GM12891 (cell line): ENCODE measurements around the gene CACNA2D1.

ENCODE experiments used
- DNase-seq: peaks from one replicate; pipeline ENCODE4 v3.0.0; 2011; ENCODE audit warnings: low spot score; ENCODE audit not compliant: insufficient read length
- FAIRE-seq: peaks from 2 replicates; lab custom pipeline; 2011; peaks lifted over from hg19 to GRCh38; lab: Jason Lieb, UNC
- PAX5 ChIP-seq: IDR thresholded peaks from 2 replicates; pipeline ENCODE4 v1.6.1; 2011; ENCODE audit warnings: low read length, moderate library complexity, mild to moderate bottlenecking; ENCODE audit not compliant: insufficient read depth, severe bottlenecking
- POLR2A ChIP-seq: IDR thresholded peaks from 2 replicates; pipeline ENCODE4 v1.6.1; 2011; ENCODE audit warnings: low read depth, low read length, control low read depth
- POLR2AphosphoS5 ChIP-seq: IDR thresholded peaks from 2 replicates; pipeline ENCODE4 v1.6.1; 2011; ENCODE audit warnings: low read depth, low read length, control low read depth
- POU2F2 ChIP-seq: IDR thresholded peaks from 2 replicates; pipeline ENCODE4 v1.6.1; 2011; ENCODE audit warnings: low read depth, mild to moderate bottlenecking, control low read depth, low read length, moderate library complexity
- SPI1 ChIP-seq: IDR thresholded peaks from 2 replicates; pipeline ENCODE4 v1.6.1; 2011; ENCODE audit warnings: low read depth, low read length, control low read depth
- TAF1 ChIP-seq: IDR thresholded peaks from 2 replicates; pipeline ENCODE4 v1.6.1; 2011; ENCODE audit warnings: low read depth, low read length, control low read depth

Gene CACNA2D1

GRCh38 chr7:82313269-82313668 lies 130.3 kb downstream of the CACNA2D1 start:
- no peak for TF ChIP-seq SPI1
- no peak for TF ChIP-seq POU2F2
- no peak for TF ChIP-seq TAF1
- no peak for TF ChIP-seq POLR2AphosphoS5
- no peak for TF ChIP-seq POLR2A
- TF ChIP-seq PAX5, result no peak
- DNase-seq, result no peak
- FAIRE-seq, result no peak

DNA sequence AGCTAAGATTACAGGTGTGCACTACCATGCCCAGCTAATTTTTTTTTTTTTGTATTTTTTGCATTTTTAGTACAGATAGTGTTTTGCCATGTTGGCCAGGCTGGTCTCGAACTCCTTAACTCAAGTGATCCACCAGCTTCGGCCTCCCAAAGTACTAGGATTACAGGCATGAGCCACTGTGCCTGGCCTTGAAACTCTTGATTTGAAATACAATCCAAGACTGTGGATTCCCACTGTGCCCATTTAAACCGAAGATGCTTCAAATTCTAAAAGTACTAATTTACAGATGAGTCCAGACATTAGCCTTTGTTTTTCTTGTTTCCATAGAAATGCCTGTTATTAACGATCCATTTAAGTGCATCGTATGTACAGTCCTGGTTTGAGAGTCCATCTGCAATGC lies 130.9 kb downstream of the CACNA2D1 start:
- DNase-seq (no peak), FAIRE-seq (no peak)
- TF ChIP-seq POLR2AphosphoS5 (no peak), TAF1 (no peak), POLR2A (no peak), PAX5 (no peak), SPI1 (no peak)

GRCh38 chr7:82305347-82306005 lies 138.1 kb downstream of the CACNA2D1 start:
- TF ChIP-seq POLR2A, result no peak
- TF ChIP-seq POU2F2, result no peak
- no peak for TF ChIP-seq PAX5
- no peak for TF ChIP-seq SPI1
- TF ChIP-seq TAF1, result no peak
- TF ChIP-seq POLR2AphosphoS5, result no peak
- no peak for DNase-seq
- no peak for FAIRE-seq

- TF ChIP-seq POLR2AphosphoS5, result no peak
- peak; percentile 46; the same call in 1 of the 2 replicates for TF ChIP-seq SPI1
- no peak for TF ChIP-seq POU2F2
- no peak for TF ChIP-seq TAF1
- no peak for TF ChIP-seq POLR2A
- no peak for TF ChIP-seq PAX5
- FAIRE-seq (no peak), DNase-seq (no peak)
Measured at GRCh38 chr7:82294865-82295264, 148.7 kb downstream of the CACNA2D1 start.

DNA sequence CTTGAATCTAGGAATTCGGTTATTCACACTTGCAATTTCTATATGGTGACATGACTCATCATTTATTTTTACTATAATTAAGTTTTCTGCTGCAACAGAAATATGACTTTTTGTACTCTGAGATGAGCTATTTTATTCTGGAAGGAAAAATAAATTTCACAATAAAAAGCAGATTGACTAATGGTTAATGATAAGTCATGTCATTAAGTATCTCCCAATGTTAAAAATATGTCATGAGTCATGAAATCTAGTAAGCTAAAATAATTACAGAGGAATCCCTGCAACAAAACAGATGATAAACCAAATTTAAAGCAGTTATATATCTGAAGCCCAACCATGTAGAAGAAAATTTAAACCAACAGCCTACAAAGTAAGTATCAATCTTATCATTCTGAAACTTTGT lies 149.2 kb downstream of the CACNA2D1 start:
- TF ChIP-seq POU2F2, result no peak
- TF ChIP-seq TAF1, result no peak
- TF ChIP-seq POLR2AphosphoS5, result no peak
- no peak for TF ChIP-seq PAX5
- TF ChIP-seq POLR2A, result no peak
- no peak for TF ChIP-seq SPI1
- DNase-seq (no peak), FAIRE-seq (no peak)

DNA sequence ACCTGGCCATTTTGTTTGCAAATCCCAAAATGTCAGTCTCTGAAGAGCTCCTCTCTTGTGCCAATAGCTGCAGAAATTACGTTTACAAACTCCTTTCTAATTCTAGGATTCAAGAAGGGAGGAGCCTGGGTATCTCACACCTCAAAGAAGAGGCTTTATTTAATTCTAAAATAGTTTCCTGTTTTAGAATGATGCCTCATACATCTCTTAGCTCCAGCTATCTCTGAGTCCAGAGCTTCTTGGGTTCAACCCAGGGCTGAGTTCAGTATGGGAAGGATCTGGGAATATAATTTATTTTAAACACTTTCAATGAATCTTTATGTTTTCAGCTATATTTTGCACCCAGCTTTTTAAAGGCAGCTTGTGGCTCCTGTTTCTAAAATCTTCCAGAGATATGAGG lies 150.1 kb downstream of the CACNA2D1 start:
- FAIRE-seq (no peak), DNase-seq (no peak)
- TF ChIP-seq POU2F2 (no peak), POLR2A (no peak), TAF1 (no peak), POLR2AphosphoS5 (no peak), SPI1 (no peak), PAX5 (no peak)

- no peak for FAIRE-seq
- peak; percentile 27; the same call in 1 of the 2 replicates for TF ChIP-seq SPI1
- no peak for TF ChIP-seq POLR2AphosphoS5
- DNase-seq, result no peak
Measured at GRCh38 chr7:82291931-82292330, 151.6 kb downstream of the CACNA2D1 start.

DNA sequence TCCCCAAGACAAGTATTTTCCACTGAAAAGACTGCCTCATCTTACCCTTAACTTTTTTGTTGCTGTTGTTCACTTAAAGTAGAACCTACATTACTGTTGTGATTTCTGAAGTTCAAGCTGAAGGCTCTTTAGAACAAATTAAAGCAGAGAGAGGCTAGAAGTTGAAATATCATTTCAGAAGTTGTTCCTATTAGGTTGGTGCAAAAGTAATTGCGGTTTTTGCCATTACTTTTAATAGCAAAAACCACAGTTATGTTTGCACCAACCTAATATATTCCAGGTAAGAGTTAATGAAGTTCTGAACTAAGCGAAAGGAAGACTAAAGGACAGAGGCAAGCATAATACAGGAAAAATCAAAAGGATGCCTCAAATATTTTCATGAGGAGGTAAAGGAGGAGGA lies 153.7 kb downstream of the CACNA2D1 start:
- no peak for FAIRE-seq
- TF ChIP-seq POU2F2 (no peak), POLR2AphosphoS5 (no peak), TAF1 (no peak), POLR2A (no peak), PAX5 (no peak), SPI1 (no peak)
- DNase-seq, result no peak

- DNase-seq (no peak), FAIRE-seq (no peak)
Measured at GRCh38 chr7:82289152-82289535, 154.4 kb downstream of the CACNA2D1 start.

GRCh38 chr7:82286798-82287140 lies 156.8 kb downstream of the CACNA2D1 start:
- FAIRE-seq (no peak), DNase-seq (no peak)
- TF ChIP-seq POU2F2, result no peak
- no peak for TF ChIP-seq SPI1
- TF ChIP-seq PAX5, result no peak
- no peak for TF ChIP-seq POLR2A
- no peak for TF ChIP-seq POLR2AphosphoS5
- no peak for TF ChIP-seq TAF1

More at GRCh38 chr7:82289152-82289535, 154.4 kb downstream of the CACNA2D1 start:
- TF ChIP-seq POLR2AphosphoS5 (no peak), POLR2A (no peak), TAF1 (no peak), PAX5 (no peak), POU2F2 (no peak), SPI1 (no peak)
